ENCODE data around the gene STT3B.

The STT3B gene

GRCh38 chr3:31616711-31617110 lies 84.0 kb downstream of the STT3B start:
- CTCF ChIA-PET: interaction anchor here (0.8 kb wide), 1 partner anchor 76 kb away, joined by 3 read pairs; no protein-coding TSS in a partner anchor
- POLR2A ChIA-PET: no interaction called here
- TF ChIP-seq CTCF (IDR thresholded peaks at IDR 0.05; ENCODE audit: control extremely low read depth, extremely low read depth, low read depth, missing control alignments): no peak
- no peak for DNase-seq (ENCODE audit: extremely low spot score)

GRCh38 chr3:31620656-31621055 lies 87.9 kb downstream of the STT3B start:
- POLR2A ChIA-PET: no interaction called here
- no peak for DNase-seq (ENCODE audit: extremely low spot score)
- no peak for TF ChIP-seq CTCF (IDR thresholded peaks at IDR 0.05; ENCODE audit: control extremely low read depth, extremely low read depth, low read depth, missing control alignments)
- CTCF ChIA-PET: no interaction called here

- DNase-seq (ENCODE audit: extremely low spot score): no peak
- no peak for TF ChIP-seq CTCF (IDR thresholded peaks at IDR 0.05; ENCODE audit: control extremely low read depth, extremely low read depth, low read depth, missing control alignments)
- ChIA-PET CTCF (no interaction called here), POLR2A (no interaction called here)
Observed at GRCh38 chr3:31621314-31621713, 88.6 kb downstream of the STT3B start.

- peak; percentile 20 for DNase-seq (ENCODE audit: extremely low spot score)
- TF ChIP-seq CTCF (IDR thresholded peaks at IDR 0.05; ENCODE audit: control extremely low read depth, extremely low read depth, low read depth, missing control alignments): no peak
- ChIA-PET POLR2A (no interaction called here), CTCF (interaction anchor here (1.0 kb wide), 1 partner anchor 13 kb away, joined by 3 read pairs; no protein-coding TSS in a partner anchor)
Observed at GRCh38 chr3:31622636-31623288, 90.0 kb downstream of the STT3B start.

GRCh38 chr3:31624083-31624709 lies 91.5 kb downstream of the STT3B start:
- ChIA-PET CTCF (interaction anchor here (1.0 to 1.2 kb wide), 2 partner anchors 51 to 57 kb away, joined by 3 read pairs; no protein-coding TSS in a partner anchor), POLR2A (interaction anchor here (0.6 kb wide), 1 partner anchor 401 kb away, joined by 4 read pairs; no protein-coding TSS in a partner anchor)
- TF ChIP-seq CTCF (IDR thresholded peaks at IDR 0.05; ENCODE audit: control extremely low read depth, extremely low read depth, low read depth, missing control alignments): no peak
- DNase-seq (ENCODE audit: extremely low spot score): no peak

- TF ChIP-seq CTCF (IDR thresholded peaks at IDR 0.05; ENCODE audit: control extremely low read depth, extremely low read depth, low read depth, missing control alignments): no peak
- ChIA-PET POLR2A (no interaction called here), CTCF (interaction anchor here (1.0 to 1.5 kb wide), 4 partner anchors 14 to 59 kb away, joined by 3 to 4 read pairs (median 3); no protein-coding TSS in a partner anchor)
- no peak for DNase-seq (ENCODE audit: extremely low spot score)
Observed at GRCh38 chr3:31625358-31625757, 92.6 kb downstream of the STT3B start.

All from GM10248 (cell line).